Measurements from ENCODE around the gene HSD3B2. TPM values are rescaled to one million over a fixed set of nuclear protein-coding genes. Genes with fewer than 3 reads are reported as not detected.
A peak's percentile ranks its signal among the peaks of the same experiment; 100 is the strongest.

Gene HSD3B2
- total and polyA plus RNA-seq, 2 of the 13 experiments (the other 11 are each of a cell fraction or from before 2014, with no cell fraction given), result 0.20 TPM; not detected in 1

- no peak for TF ChIP-seq PLSCR1 (CRISPR knock-in tag; IDR thresholded peaks at IDR 0.05; ENCODE audit: borderline replicate concordance)
- TF ChIP-seq FOXA3 (CRISPR knock-in tag; IDR thresholded peaks at IDR 0.05), result 0 out of 2 replicates have a peak, but pooled peaks have one; percentile 23
- TF ChIP-seq HOXA5 (CRISPR knock-in tag; IDR thresholded peaks at IDR 0.05), result no peak
- no peak for TF ChIP-seq ZNF354B (CRISPR knock-in tag; IDR thresholded peaks at IDR 0.05)
- no peak for TF ChIP-seq NFE2L2 (IDR thresholded peaks at IDR 0.05; ENCODE audit: low read length)
- no peak for TF ChIP-seq ARID4A (CRISPR knock-in tag; IDR thresholded peaks at IDR 0.05; ENCODE audit: borderline replicate concordance)
- peak; percentile 68 for TF ChIP-seq CEBPB (IDR thresholded peaks at IDR 0.05; ENCODE audit: borderline replicate concordance, low read depth, low read length)
- no peak for TF ChIP-seq ZNF800 (CRISPR knock-in tag; IDR thresholded peaks at IDR 0.05)
- TF ChIP-seq ZNF280D (CRISPR knock-in tag; IDR thresholded peaks at IDR 0.05), result no peak
- peak; percentile 58 for TF ChIP-seq PAXIP1 (CRISPR knock-in tag; conservative IDR thresholded peaks at IDR 0.05)
- peak; percentile 54; the same call in 1 of the 2 replicates for TF ChIP-seq ZSCAN25 (CRISPR knock-in tag; IDR thresholded peaks at IDR 0.05)
These were observed 53.1 kb downstream of the HSD3B2 start (continued) for GRCh38 chr1:119467857-119468668.

All from HepG2 (cell line).